ENCODE data around the gene SHISA7.

- TF ChIP-seq POLR2A (IDR thresholded peaks at IDR 0.05) (no peak), CTCF (IDR thresholded peaks at IDR 0.05 in 8 of 11, conservative IDR thresholded peaks at IDR 0.05 in 3 of 11) (no peak), POLR2AphosphoS5 (IDR thresholded peaks at IDR 0.05) (no peak)
Measured at GRCh38 chr19:55432241-55432959, 10.7 kb downstream of the SHISA7 start.

Measured in spleen (tissue), 7 donors.